DND-41 (cell line): ENCODE measurements around the gene TNPO3.

Experiments
- EZH2 ChIP-seq: IDR thresholded peaks from 3 replicates; pipeline ENCODE4 v1.6.1; 2012; ENCODE audit warnings: borderline replicate concordance, low read depth, mild to moderate bottlenecking, moderate library complexity, low read length, inconsistent platforms; ENCODE audit not compliant: severe bottlenecking
- TF ChIP-seq, protein P1 (sequence below): IDR thresholded peaks from 2 replicates; pipeline ENCODE4 v1.5.1; 2012; ENCODE audit warnings: borderline replicate concordance, low read length, moderate library complexity, mild to moderate bottlenecking; ENCODE audit not compliant: poor library complexity, severe bottlenecking; ENCODE audit errors: extremely low read depth

DNA sequence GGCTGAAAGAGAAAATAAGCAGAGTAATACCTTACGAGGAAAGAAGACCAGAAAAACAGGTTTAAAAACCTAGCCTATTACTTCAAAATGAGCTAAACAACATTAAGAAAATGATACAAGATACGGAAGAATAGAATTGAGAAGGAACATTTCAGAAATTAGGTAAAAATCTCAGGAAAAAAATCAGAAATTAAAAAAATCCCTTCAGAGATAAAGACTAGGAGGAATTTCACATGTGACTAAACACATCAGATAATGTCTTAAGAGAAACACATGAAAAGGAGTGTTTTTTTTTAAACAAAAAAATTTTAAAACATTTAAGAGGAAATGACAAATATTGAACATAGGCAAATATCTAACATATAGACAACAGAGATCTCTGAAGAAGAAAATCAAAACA is 33.3 kb downstream of the TNPO3 start:
- TF ChIP-seq, protein P1, sequence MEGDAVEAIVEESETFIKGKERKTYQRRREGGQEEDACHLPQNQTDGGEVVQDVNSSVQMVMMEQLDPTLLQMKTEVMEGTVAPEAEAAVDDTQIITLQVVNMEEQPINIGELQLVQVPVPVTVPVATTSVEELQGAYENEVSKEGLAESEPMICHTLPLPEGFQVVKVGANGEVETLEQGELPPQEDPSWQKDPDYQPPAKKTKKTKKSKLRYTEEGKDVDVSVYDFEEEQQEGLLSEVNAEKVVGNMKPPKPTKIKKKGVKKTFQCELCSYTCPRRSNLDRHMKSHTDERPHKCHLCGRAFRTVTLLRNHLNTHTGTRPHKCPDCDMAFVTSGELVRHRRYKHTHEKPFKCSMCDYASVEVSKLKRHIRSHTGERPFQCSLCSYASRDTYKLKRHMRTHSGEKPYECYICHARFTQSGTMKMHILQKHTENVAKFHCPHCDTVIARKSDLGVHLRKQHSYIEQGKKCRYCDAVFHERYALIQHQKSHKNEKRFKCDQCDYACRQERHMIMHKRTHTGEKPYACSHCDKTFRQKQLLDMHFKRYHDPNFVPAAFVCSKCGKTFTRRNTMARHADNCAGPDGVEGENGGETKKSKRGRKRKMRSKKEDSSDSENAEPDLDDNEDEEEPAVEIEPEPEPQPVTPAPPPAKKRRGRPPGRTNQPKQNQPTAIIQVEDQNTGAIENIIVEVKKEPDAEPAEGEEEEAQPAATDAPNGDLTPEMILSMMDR: no peak
- no peak for TF ChIP-seq EZH2
